ENCODE data around the gene EIPR1.

EIPR1 gene

GRCh38 chr2:3377612-3378432 is at the start of gene EIPR1:
Gene EIPR1, minus strand, starts transcription at chr2:3377818. Its CDS starts 129 bp downstream, at chr2:3377689.
- in situ Hi-C loops (cut with HindIII; ENCODE audit: low sequenced_read_pairs) = no loop called here

- in situ Hi-C loops (cut with HindIII; ENCODE audit: low sequenced_read_pairs) = no loop called here
These were observed 49.7 kb upstream of the EIPR1 start for GRCh38 chr2:3427272-3427671.

GRCh38 chr2:3426615-3427014 is 49.0 kb upstream of the EIPR1 start:
- in situ Hi-C loops (cut with HindIII; ENCODE audit: low sequenced_read_pairs) = no loop called here

GRCh38 chr2:3424171-3424795 is 46.7 kb upstream of the EIPR1 start:
- in situ Hi-C loops (cut with HindIII; ENCODE audit: low sequenced_read_pairs) = no loop called here

- in situ Hi-C loops (cut with HindIII; ENCODE audit: low sequenced_read_pairs) = no loop called here
These were observed 46.0 kb upstream of the EIPR1 start for GRCh38 chr2:3423492-3424170.

GRCh38 chr2:3422161-3422779 is 44.7 kb upstream of the EIPR1 start:
- in situ Hi-C loops (cut with HindIII; ENCODE audit: low sequenced_read_pairs) = no loop called here

- in situ Hi-C loops (cut with HindIII; ENCODE audit: low sequenced_read_pairs) = no loop called here
These were observed 44.0 kb upstream of the EIPR1 start for GRCh38 chr2:3421580-3421979.

GRCh38 chr2:3420769-3421397 is 43.3 kb upstream of the EIPR1 start:
- in situ Hi-C loops (cut with HindIII; ENCODE audit: low sequenced_read_pairs) = no loop called here

- in situ Hi-C loops (cut with HindIII; ENCODE audit: low sequenced_read_pairs) = no loop called here
These were observed 42.6 kb upstream of the EIPR1 start for GRCh38 chr2:3420076-3420768.

- in situ Hi-C loops (cut with HindIII; ENCODE audit: low sequenced_read_pairs) = no loop called here
These were observed 41.3 kb upstream of the EIPR1 start for GRCh38 chr2:3418766-3419404.

GRCh38 chr2:3414133-3414860 is 36.7 kb upstream of the EIPR1 start:
- in situ Hi-C loops (cut with HindIII; ENCODE audit: low sequenced_read_pairs) = no loop called here

- in situ Hi-C loops (cut with HindIII; ENCODE audit: low sequenced_read_pairs) = no loop called here
These were observed 36.1 kb upstream of the EIPR1 start for GRCh38 chr2:3413697-3414096.

GRCh38 chr2:3411103-3411502 is 33.5 kb upstream of the EIPR1 start:
- in situ Hi-C loops (cut with HindIII; ENCODE audit: low sequenced_read_pairs) = no loop called here

GRCh38 chr2:3409627-3410170 is 32.1 kb upstream of the EIPR1 start:
- in situ Hi-C loops (cut with HindIII; ENCODE audit: low sequenced_read_pairs) = no loop called here

- in situ Hi-C loops (cut with HindIII; ENCODE audit: low sequenced_read_pairs) = no loop called here
These were observed 31.2 kb upstream of the EIPR1 start for GRCh38 chr2:3408781-3409180.

- in situ Hi-C loops (cut with HindIII; ENCODE audit: low sequenced_read_pairs) = no loop called here
These were observed 28.9 kb upstream of the EIPR1 start for GRCh38 chr2:3406501-3406900.

- in situ Hi-C loops (cut with HindIII; ENCODE audit: low sequenced_read_pairs) = no loop called here
These were observed 28.3 kb upstream of the EIPR1 start for GRCh38 chr2:3405876-3406275.

- in situ Hi-C loops (cut with HindIII; ENCODE audit: low sequenced_read_pairs) = no loop called here
These were observed 27.7 kb upstream of the EIPR1 start for GRCh38 chr2:3405307-3405706.

- in situ Hi-C loops (cut with HindIII; ENCODE audit: low sequenced_read_pairs) = no loop called here
These were observed 26.8 kb upstream of the EIPR1 start for GRCh38 chr2:3404349-3404894.

Measured in DLD1 (cell line).